ENCODE data around the gene HOXD3.

HOXD3 gene

GRCh38 chr2:176162911-176163671, 6.0 kb downstream of the HOXD3 start:
- DNase-seq (ENCODE audit: low spot score), result no peak

DNA sequence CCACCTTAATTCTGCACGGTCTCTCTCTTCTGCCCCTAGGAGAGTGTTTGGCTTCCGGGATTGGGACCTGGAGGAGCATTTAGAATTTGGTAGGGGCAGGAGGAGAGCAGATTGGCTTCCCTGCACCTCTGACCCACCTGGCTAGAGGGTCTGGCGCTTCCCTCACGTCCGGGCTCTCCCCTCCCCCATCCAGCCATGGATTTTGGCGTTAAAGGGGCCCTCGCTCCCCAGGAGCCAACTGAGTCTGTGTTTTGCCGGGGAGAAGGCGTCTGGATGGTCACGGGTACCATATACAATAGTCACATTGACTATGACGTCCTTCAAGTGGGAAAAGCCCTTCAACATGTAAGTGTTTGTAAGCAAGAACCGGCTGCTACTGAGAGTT, 6.6 kb downstream of the HOXD3 start:
- no peak for DNase-seq (ENCODE audit: low spot score)

DNA sequence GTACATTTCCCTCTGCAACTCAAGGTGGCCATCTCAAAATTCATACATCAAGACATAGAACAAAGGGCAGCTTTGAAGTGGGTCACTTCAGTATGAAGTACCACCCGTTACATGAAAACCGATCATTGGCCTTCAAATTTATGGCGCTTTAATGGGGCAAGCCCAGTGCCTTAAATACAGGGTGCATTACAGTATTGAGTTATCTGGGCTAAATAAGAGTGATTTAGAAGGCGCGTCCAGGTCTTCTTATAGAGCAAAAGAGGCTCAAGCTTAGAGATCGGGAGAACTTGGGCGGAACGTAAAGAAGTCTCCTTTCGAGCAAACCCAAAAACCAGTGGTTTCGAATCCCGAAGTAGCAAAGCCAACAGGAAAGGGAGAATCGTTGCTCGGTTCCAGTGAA, 7.1 kb downstream of the HOXD3 start:
- DNase-seq (ENCODE audit: low spot score), result no peak

GRCh38 chr2:176164611-176165369, 7.7 kb downstream of the HOXD3 start:
- no peak for DNase-seq (ENCODE audit: low spot score)

DNA sequence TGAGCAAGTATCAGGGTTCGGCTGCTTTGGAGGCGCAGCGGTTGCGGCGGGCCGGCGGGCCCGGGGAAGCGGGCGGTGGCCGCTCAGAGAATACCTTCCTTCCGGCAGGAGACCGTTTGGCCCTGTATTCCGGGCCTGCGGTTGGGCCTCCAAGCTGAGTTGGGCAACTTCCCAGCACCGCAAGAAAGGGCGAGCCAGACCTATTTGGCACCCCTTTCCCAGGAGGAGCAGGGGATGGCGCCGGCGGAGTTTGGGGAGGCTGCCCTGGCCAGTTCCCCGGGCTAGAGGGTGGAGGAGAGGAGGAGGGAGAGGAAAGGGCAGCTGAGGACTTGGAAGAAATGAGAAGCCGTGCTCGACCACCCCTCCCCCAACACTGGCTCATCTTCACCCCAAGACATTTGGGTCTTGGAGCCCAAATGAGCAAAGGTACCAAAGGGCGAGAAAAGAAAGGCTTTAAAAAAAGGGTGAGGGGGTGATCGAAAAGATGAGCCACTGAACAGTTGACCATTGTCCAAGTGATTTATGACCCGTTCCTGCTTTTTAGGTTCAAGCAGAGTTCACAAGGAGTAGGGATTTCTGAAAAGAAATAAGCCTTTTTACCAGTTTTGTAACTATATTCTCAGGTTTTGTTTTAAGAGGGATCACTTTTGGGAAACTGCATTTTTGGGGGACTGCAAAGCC, 8.4 kb downstream of the HOXD3 start:
- DNase-seq (ENCODE audit: low spot score), result no peak

DNA sequence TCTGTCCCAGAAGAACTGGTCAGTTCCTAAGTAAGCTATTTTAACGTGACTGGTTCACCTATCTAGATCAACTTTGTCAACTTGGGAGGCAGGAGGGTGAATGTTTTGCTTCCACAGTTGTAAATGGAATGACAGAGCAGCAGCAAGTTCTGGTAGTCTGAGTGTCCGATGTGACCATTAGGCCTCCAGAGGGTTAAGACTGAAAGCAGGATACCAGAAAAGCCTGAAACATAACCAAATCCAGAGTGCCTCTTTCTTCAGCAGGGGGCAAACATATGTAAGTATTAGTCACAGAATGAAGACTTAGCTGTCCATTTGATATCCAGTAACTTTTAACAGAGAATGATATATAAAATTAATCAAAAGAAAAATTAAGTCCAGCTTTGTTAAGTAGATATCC, 9.2 kb downstream of the HOXD3 start:
- no peak for DNase-seq (ENCODE audit: low spot score)

DNA sequence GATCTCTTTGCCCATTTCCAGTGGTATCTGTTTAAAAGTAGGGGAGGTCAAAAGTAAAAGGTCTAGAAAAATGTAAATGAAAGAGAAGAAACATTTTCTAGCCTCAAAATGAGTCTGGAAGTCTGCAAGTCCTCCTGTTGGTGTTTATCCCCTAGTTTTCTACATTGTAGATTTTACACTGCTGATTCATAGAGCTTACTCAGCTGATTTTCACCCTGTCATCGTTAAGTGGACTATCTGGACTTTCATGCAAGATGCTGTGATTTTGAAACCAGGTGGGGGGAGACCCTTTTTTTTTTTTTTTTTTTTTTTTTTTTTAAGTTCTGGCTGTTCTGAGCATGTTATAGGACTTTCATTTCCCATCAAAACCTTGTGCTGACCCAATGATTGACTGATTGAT, 10.3 kb downstream of the HOXD3 start:
- DNase-seq (ENCODE audit: low spot score), result no peak

- DNase-seq (ENCODE audit: low spot score), result no peak
These were observed 12.1 kb downstream of the HOXD3 start for GRCh38 chr2:176169181-176169580.

DNA sequence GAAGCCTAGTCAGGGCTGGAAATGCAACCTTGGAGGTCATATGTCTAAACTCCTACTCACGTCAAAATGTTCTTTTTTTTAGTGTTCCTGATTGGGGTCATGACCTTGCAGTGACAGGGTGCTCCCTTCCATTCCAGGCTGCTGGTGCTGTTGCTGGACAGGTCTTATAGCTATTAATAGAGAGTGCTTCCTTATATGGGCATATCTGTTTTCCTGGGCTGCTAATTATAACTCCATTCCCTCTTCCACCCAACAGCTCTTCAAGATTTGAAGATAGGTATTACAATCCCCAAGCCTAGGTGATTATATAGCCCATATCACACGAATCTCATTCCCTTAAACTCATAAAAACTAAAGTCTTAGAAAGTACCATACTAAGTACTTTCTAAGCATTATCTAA, 12.6 kb downstream of the HOXD3 start:
- DNase-seq (ENCODE audit: low spot score), result no peak

DNA sequence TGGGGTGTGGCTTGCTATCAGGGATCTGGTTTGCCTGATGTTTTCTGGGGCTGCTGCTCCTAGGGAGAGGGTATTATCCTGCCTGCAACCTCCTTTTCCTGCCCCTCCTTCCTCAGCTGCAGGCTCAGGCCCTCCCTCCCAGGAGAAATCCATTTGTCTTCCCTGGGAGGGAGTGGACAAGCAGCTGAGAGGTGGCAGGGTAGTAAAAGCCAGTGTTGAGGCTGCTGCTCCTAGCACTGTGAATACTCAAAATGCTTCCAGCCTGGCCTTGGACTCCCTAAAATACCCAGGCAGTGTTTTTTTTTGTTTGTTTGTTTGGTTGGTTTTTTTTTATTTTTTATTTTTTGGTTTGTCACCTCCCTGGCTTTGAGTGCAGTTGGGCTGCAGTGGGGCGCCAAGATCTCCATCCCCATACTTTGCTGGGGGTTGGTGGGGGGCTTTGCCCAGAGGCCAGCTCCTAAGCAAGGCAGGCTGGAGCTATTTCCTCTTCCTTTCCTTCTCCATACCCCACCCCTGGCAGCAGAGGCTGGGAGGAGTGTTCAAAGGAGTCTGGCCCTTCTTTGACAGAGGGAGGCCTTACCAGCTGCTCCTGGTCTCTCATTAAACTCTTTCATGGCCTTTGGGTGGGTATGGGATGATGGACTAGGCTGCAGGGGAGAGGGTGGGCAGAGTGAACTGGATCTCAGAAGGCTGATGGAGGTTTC, 13.6 kb downstream of the HOXD3 start:
- no peak for DNase-seq (ENCODE audit: low spot score)

DNA sequence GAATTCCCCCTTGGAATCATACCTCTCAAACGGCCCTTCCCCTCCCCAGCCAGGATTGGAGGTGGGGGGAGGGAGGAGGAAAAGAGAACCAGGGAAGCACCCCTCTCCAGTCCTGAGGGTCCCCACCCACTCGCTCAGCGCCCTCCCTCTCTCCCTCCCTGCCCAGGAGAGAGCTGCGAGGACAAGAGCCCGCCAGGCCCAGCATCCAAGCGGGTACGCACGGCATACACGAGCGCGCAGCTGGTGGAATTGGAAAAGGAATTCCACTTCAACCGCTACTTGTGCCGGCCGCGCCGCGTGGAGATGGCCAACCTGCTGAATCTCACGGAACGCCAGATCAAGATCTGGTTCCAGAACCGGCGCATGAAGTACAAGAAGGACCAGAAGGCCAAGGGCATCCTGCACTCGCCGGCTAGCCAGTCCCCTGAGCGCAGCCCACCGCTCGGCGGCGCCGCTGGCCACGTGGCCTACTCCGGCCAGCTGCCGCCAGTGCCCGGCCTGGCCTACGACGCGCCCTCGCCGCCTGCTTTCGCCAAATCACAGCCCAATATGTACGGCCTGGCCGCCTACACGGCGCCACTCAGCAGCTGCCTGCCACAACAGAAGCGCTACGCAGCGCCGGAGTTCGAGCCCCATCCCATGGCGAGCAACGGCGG, 14.4 kb downstream of the HOXD3 start:
- DNase-seq (ENCODE audit: low spot score), result no peak

DNA sequence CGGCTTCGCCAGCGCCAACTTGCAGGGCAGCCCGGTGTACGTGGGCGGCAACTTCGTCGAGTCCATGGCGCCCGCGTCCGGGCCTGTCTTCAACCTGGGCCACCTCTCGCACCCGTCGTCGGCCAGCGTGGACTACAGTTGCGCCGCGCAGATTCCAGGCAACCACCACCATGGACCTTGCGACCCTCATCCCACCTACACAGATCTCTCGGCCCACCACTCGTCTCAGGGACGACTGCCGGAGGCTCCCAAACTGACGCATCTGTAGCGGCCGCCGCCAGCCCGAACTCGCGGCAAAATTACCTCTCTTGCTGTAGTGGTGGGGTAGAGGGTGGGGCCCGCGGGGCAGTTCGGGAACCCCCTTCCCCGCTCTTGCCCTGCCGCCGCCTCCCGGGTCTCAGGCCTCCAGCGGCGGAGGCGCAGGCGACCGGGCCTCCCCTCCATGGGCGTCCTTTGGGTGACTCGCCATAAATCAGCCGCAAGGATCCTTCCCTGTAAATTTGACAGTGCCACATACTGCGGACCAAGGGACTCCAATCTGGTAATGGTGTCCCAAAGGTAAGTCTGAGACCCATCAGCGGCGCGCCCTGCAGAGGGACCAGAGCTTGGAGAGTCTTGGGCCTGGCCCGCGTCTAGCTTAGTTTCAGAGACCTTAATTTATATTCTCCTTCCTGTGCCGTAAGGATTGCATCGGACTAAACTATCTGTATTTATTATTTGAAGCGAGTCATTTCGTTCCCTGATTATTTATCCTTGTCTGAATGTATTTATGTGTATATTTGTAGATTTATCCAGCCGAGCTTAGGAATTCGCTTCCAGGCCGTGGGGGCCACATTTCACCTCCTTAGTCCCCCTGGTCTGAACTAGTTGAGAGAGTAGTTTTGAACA, 15.1 kb downstream of the HOXD3 start:
- DNase-seq (ENCODE audit: low spot score), result no peak

GRCh38 chr2:176172895-176173566, 15.9 kb downstream of the HOXD3 start:
- DNase-seq (ENCODE audit: low spot score), result no peak

GRCh38 chr2:176173567-176174381, 16.7 kb downstream of the HOXD3 start:
- no peak for DNase-seq (ENCODE audit: low spot score)

DNA sequence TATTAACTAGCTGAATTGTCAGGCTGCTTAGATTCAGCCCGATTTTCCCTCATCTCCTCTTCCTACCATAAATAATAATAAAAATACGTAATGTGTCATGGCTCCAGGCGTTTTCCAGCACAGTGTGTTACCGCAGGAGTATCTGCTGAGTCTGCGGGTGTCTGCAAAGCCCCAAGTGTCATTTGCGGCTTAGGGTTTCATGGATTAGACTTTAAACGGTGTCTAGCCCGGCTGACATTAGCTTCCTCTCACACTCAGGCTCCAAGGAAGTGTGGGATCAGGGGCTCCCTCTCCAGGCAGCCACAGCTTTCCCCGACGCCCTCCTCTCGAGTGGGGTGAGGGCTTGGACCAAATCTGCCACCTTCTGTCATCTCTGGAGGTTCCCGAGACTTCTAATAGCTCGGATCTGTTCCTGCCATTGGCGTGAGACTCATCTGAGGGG, 17.3 kb downstream of the HOXD3 start:
- no peak for DNase-seq (ENCODE audit: low spot score)

DNA sequence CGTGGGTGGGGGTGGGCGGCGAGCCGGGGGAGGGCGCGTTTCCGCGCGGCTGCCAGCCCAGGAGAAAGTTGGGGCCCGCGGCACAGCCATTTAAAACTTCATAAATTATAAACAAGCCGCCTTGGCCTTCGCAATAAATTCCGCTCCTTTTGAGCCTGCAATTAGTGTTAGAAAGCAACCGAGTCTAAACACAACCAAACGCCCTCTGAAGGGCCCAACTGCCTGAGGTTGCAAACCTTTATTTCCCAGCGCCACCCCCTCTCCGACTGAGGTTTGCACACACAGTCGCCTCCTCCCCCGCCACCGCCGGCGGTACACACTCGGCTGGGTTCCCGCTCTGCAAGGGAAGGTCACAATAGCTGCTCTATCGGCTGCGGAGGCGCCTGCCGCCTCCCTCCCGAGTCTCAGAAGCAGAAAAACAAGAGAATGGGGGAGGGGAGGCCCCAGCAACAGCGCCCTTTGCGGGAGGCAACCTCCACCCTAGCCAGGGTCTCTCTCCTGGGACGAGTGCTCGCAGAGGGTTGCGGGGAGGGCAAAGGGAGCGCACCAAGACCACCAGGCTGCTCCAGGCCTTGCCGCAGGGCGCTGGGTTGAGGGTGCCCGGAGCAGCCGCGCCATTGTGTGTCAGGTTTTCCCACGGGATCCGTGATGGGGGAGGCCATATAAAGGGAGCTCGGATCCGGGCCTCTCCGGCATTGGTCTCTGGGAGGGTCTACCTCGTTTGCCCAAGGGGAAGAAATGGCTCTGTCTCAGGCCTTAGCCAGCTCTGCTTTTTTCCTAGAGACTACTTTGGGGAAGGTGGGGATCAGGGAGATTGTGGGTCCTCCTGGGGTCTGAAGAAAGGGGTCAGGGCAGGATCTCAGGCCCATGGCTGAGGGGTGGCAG, 18.0 kb downstream of the HOXD3 start:
- no peak for DNase-seq (ENCODE audit: low spot score)

DNA sequence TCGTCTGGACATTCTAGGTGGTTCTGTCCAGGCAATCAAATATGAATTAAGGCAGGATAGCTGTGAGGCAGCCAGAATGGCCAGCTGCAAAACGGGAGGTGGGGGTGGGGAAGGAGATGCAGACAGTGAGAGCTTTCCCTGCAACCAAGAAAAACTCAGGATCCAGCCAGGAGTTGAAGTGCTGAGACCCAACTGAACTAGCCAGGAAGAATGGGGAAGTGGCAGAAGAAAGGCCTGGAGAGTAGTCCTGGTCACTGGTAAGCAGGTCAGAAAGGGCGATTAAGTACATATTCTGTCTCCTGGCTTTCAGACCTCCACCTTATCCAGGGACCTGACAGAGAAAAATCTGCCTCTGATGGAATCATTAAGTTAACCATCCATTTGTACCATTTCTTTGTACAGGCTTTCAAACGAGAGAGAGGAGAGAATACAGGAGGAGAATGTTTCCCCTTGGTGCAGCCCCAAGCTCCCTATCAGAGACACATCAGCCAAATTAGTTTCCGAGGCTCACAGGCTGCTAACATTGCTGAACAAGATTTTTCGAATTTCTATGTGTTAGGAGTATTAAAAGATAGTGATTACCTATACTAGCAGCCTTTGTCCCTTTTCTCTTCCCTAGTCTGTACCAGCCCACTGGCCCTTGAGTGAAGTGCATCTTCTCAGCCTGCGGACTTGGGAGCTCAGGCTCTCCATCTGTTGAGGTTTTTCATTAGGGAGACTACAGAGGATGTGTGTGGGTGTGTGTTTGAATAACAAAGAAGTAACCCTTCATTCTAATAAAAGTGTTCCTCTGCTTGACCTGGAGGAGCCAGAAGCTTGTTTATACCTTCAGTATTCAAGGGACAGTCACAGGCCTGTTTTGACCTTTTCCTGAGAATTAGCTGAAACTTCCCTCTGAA, 18.9 kb downstream of the HOXD3 start:
- no peak for DNase-seq (ENCODE audit: low spot score)
